SK-N-SH (cell line): ENCODE data around the gene CFAP100. TPM values are rescaled to one million over a fixed set of nuclear protein-coding genes. Genes with fewer than 3 reads are reported as not detected.

Experiments
- CTCF ChIA-PET: fragments of 300-600, 350-600 bp; formaldehyde crosslinking; extraction: SDS; loops from one replicate; lab custom pipeline; 2021; lab: Yijun Ruan, JAX
- POLR2A ChIA-PET: fragments of 350-600 bp; sonication (Branson Sonifier 250); formaldehyde crosslinking; extraction: SDS; loops from one replicate; lab custom pipeline; 2020; ENCODE audit warnings: antibody characterized with exemption, inconsistent platforms; lab: Yijun Ruan, JAX
- DNase-seq: peaks from one replicate; pipeline ENCODE4 v3.0.0; 2012
- H2AFZ ChIP-seq: fragments of 200-600 bp; sonication (generic); 2 replicates; pipeline ENCODE4 v1.8.1; 2016; ENCODE audit warnings: antibody characterized with exemption, mild to moderate bottlenecking, low read depth
- H3F3A ChIP-seq: fragments of 200-600 bp; sonication (generic); replicated peaks from 2 replicates; pipeline ENCODE3; 2016; ENCODE audit warnings: antibody characterized with exemption, mild to moderate bottlenecking; ENCODE audit not compliant: insufficient read depth
- H3K27ac ChIP-seq, 2 experiments: fragments of 200-500 bp in 1 of 2; fragments of 200-600 bp in 1 of 2; sonication (Bioruptor generic) in 1 of 2; sonication (generic), shearing (Covaris generic) in 1 of 2; 2 replicates each; pipeline versions ENCODE4 v1.5.1 to v1.6.1; 2014 to 2016; ENCODE audit warnings: low read depth in 2 of 2, inconsistent platforms in 1 of 2, low read length in 1 of 2, mild to moderate bottlenecking in 1 of 2, mixed read lengths in 1 of 2
- H3K27me3 ChIP-seq: fragments of 200-600 bp; sonication (generic), shearing (Covaris generic); 2 replicates; pipeline ENCODE4 v1.6.1; 2016; ENCODE audit warnings: mixed run types; ENCODE audit not compliant: insufficient read depth
- H3K36me3 ChIP-seq, 2 experiments: fragments of 200-500 bp in 1 of 2; fragments of 200-600 bp in 1 of 2; sonication (Bioruptor generic) in 1 of 2; sonication (generic) in 1 of 2; replicated peaks in 1 of 2; 2 replicates each; pipeline versions ENCODE3 to v1.5.1; 2014 to 2016; ENCODE audit warnings: low read length in 1 of 2, mild to moderate bottlenecking in 1 of 2; ENCODE audit not compliant: insufficient read depth in 2 of 2, control insufficient read depth in 1 of 2
- H3K4me1 ChIP-seq, 2 experiments: fragments of 200-500 bp in 1 of 2; fragments of 200-600 bp in 1 of 2; sonication (Bioruptor generic) in 1 of 2; sonication (generic), shearing (Covaris generic) in 1 of 2; 2 replicates each; pipeline versions ENCODE4 v1.5.1 to v1.6.1; 2014 to 2016; ENCODE audit warnings: low read depth in 1 of 2, low read length in 1 of 2, mixed run types in 1 of 2; ENCODE audit not compliant: insufficient read depth in 2 of 2, control insufficient read depth in 1 of 2
- H3K4me2 ChIP-seq: fragments of 200-600 bp; sonication (generic), shearing (Covaris generic); 2 replicates; pipeline ENCODE4 v1.6.1; 2017; ENCODE audit warnings: mixed run types
- H3K4me3 ChIP-seq, 2 experiments: fragments of 200-500 bp in 1 of 2; fragments of 200-600 bp in 1 of 2; sonication (Bioruptor generic) in 1 of 2; sonication (generic), shearing (Covaris generic) in 1 of 2; 2 replicates each; pipeline versions ENCODE4 v1.5.1 to v1.8.1; 2014 to 2016; ENCODE audit warnings: low read depth in 2 of 2, inconsistent platforms in 1 of 2, low read length in 1 of 2, mild to moderate bottlenecking in 1 of 2, mixed read lengths in 1 of 2, moderate library complexity in 1 of 2
- H3K79me2 ChIP-seq: fragments of 200-600 bp; sonication (generic); 2 replicates; pipeline ENCODE4 v1.8.1; 2017; ENCODE audit warnings: mild to moderate bottlenecking; ENCODE audit not compliant: insufficient read depth
- H3K9ac ChIP-seq: fragments of 200-600 bp; sonication (generic); 2 replicates; pipeline ENCODE4 v1.6.1; 2017; ENCODE audit warnings: mixed run types
- H3K9me2 ChIP-seq: fragments of 200-600 bp; sonication (generic); 2 replicates; pipeline ENCODE4 v1.6.1; 2017; ENCODE audit warnings: mixed run types
- H3K9me3 ChIP-seq: fragments of 200-600 bp; sonication (generic); 2 replicates; pipeline ENCODE4 v1.6.1; 2017; ENCODE audit warnings: mixed run types, mild to moderate bottlenecking, moderate library complexity
- H4K20me1 ChIP-seq: fragments of 200-600 bp; sonication (generic); 2 replicates; pipeline ENCODE4 v1.6.1; 2017; ENCODE audit warnings: mild to moderate bottlenecking, mixed run types; ENCODE audit not compliant: insufficient read depth
- CHD2 ChIP-seq: fragments of 150-350 bp; IDR thresholded peaks from 2 replicates; pipeline ENCODE4 v1.6.1; 2018; ENCODE audit warnings: low read length; ENCODE audit not compliant: partially characterized antibody
- EZH2phosphoT487 ChIP-seq: fragments of 200-600 bp; sonication (generic); IDR thresholded peaks from 2 replicates; pipeline ENCODE4 v1.6.1; 2017; ENCODE audit warnings: low read depth, mixed run types, mild to moderate bottlenecking, antibody characterized with exemption, moderate library complexity, borderline replicate concordance
- GABPA ChIP-seq: IDR thresholded peaks from 2 replicates; pipeline ENCODE4 v1.4.0; 2012; ENCODE audit warnings: low read depth, mild to moderate bottlenecking
- GATA2 ChIP-seq: sonication (generic); formaldehyde crosslinking; IDR thresholded peaks from 2 replicates; pipeline ENCODE4 v1.5.0; 2020; ENCODE audit warnings: mild to moderate bottlenecking, missing genetic modification reagents
- JUND ChIP-seq: IDR thresholded peaks from 2 replicates; pipeline ENCODE4 v1.4.0; 2012
- MEF2A ChIP-seq: IDR thresholded peaks from 2 replicates; pipeline ENCODE4 v1.4.0; 2012; ENCODE audit warnings: low read depth, borderline replicate concordance
- NFIC ChIP-seq: IDR thresholded peaks from 2 replicates; pipeline ENCODE4 v1.4.0; 2012; ENCODE audit warnings: borderline replicate concordance
- NRF1 ChIP-seq: IDR thresholded peaks from 2 replicates; pipeline ENCODE4 v1.6.1; 2012; ENCODE audit warnings: low read depth, mild to moderate bottlenecking, low read length
- POLR2AphosphoS5 ChIP-seq: IDR thresholded peaks from 2 replicates; pipeline ENCODE4 v1.6.1; 2012; ENCODE audit warnings: low read depth, low read length
- RCOR1 ChIP-seq: fragments of 150-350 bp; IDR thresholded peaks from 2 replicates; pipeline ENCODE4 v1.6.1; 2017; ENCODE audit warnings: antibody characterized with exemption, low read length
- RFX5 ChIP-seq: IDR thresholded peaks from 2 replicates; pipeline ENCODE4 v1.6.1; 2012; ENCODE audit warnings: mild to moderate bottlenecking, improper control_type of control experiment, low read length
- RXRA ChIP-seq: IDR thresholded peaks from 2 replicates; pipeline ENCODE4 v1.4.0; 2012; ENCODE audit warnings: low read depth, mild to moderate bottlenecking, borderline replicate concordance
- SIN3A ChIP-seq: IDR thresholded peaks from 2 replicates; pipeline ENCODE4 v1.6.1; 2012; ENCODE audit warnings: low read depth, mild to moderate bottlenecking, low read length, moderate library complexity, borderline replicate concordance
- TCF12 ChIP-seq: IDR thresholded peaks from 2 replicates; pipeline ENCODE4 v1.4.0; 2012
- YY1 ChIP-seq: IDR thresholded peaks from 2 replicates; pipeline ENCODE4 v1.4.0; 2012; ENCODE audit warnings: low read depth, mild to moderate bottlenecking
- WGBS: methylation state at CpG from one replicate; pipeline ENCODE4 v1.1.6; 2017; ENCODE audit warnings: low lambda C conversion rate; 5-methylcytosine and 5-hydroxymethylcytosine counted together
- polyA plus RNA-seq, 3 experiments: library from polyadenylated mRNA; depleted of rRNA; stranded (reverse); fragments of >200 nt; gene quantifications; 2 replicates each; pipeline ENCODE4 v1.2.3, GENCODE V29; 2012
- TF ChIP-seq, protein P1 (sequence below): IDR thresholded peaks from 2 replicates; pipeline ENCODE4; 2012
- TF ChIP-seq, protein P2 (sequence below): IDR thresholded peaks from 2 replicates; pipeline ENCODE4 v1.4.0; 2012; ENCODE audit warnings: low read depth
- TF ChIP-seq, protein P3 (sequence below): IDR thresholded peaks from 2 replicates; pipeline ENCODE4 v1.4.0; 2012; ENCODE audit warnings: low read depth, borderline replicate concordance
- TF ChIP-seq, protein P4 (sequence below): fragments of 150-350 bp; IDR thresholded peaks from 2 replicates; pipeline ENCODE4 v1.6.1; 2016; ENCODE audit warnings: mild to moderate bottlenecking, low read depth, low read length
- TF ChIP-seq, protein P5 (sequence below): IDR thresholded peaks from 2 replicates; pipeline ENCODE4 v1.6.1; 2012; ENCODE audit warnings: mild to moderate bottlenecking, low read depth, low read length, moderate library complexity

Gene CFAP100
- polyA plus RNA-seq, 1 of the 3 experiments (the other 2 are of a cell fraction): not detected

DNA sequence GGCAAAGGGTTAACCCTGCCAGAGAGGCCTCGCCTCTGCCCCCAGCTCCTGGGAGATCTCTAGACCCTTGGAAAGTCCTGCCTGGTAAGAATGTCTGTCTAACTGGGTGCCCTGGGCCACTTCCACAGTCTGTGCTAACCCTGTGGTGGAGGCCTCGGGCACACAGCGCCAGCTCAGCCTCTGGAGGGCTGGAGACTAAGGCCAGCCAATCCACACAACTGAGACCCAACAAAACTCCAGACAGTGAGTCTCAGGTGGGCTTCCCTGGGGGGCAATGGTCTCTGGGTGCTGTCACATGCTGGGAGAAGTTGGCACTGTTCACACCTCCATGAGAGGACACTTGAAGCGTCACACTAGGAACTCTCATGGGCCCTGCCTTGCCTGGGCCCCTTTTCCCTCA is 61.5 kb downstream of the CFAP100 start:
- peaks cover 29% of the 10 kb centered on the region for H4K20me1 ChIP-seq
- POLR2A ChIA-PET: no interaction called here
- TF ChIP-seq SIN3A: no peak
- TF ChIP-seq RCOR1: no peak
- no peak for TF ChIP-seq RFX5
- TF ChIP-seq POLR2AphosphoS5: no peak
- TF ChIP-seq, protein P1, sequence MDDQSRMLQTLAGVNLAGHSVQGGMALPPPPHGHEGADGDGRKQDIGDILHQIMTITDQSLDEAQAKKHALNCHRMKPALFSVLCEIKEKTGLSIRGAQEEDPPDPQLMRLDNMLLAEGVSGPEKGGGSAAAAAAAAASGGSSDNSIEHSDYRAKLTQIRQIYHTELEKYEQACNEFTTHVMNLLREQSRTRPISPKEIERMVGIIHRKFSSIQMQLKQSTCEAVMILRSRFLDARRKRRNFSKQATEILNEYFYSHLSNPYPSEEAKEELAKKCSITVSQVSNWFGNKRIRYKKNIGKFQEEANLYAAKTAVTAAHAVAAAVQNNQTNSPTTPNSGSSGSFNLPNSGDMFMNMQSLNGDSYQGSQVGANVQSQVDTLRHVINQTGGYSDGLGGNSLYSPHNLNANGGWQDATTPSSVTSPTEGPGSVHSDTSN: no peak
- no peak for TF ChIP-seq GABPA
- no peak for TF ChIP-seq EZH2phosphoT487
- no peak for TF ChIP-seq CHD2
- TF ChIP-seq, protein P2, sequence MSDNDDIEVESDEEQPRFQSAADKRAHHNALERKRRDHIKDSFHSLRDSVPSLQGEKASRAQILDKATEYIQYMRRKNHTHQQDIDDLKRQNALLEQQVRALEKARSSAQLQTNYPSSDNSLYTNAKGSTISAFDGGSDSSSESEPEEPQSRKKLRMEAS: no peak
- no peak for TF ChIP-seq NFIC
- no peak for TF ChIP-seq RXRA
- TF ChIP-seq, protein P3, sequence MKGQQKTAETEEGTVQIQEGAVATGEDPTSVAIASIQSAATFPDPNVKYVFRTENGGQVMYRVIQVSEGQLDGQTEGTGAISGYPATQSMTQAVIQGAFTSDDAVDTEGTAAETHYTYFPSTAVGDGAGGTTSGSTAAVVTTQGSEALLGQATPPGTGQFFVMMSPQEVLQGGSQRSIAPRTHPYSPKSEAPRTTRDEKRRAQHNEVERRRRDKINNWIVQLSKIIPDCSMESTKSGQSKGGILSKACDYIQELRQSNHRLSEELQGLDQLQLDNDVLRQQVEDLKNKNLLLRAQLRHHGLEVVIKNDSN: no peak
- TF ChIP-seq GATA2 (CRISPR knock-in tag): no peak
- TF ChIP-seq, protein P4, sequence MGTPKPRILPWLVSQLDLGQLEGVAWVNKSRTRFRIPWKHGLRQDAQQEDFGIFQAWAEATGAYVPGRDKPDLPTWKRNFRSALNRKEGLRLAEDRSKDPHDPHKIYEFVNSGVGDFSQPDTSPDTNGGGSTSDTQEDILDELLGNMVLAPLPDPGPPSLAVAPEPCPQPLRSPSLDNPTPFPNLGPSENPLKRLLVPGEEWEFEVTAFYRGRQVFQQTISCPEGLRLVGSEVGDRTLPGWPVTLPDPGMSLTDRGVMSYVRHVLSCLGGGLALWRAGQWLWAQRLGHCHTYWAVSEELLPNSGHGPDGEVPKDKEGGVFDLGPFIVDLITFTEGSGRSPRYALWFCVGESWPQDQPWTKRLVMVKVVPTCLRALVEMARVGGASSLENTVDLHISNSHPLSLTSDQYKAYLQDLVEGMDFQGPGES: no peak
- TF ChIP-seq NRF1: no peak
- TF ChIP-seq YY1: no peak
- TF ChIP-seq, protein P5, sequence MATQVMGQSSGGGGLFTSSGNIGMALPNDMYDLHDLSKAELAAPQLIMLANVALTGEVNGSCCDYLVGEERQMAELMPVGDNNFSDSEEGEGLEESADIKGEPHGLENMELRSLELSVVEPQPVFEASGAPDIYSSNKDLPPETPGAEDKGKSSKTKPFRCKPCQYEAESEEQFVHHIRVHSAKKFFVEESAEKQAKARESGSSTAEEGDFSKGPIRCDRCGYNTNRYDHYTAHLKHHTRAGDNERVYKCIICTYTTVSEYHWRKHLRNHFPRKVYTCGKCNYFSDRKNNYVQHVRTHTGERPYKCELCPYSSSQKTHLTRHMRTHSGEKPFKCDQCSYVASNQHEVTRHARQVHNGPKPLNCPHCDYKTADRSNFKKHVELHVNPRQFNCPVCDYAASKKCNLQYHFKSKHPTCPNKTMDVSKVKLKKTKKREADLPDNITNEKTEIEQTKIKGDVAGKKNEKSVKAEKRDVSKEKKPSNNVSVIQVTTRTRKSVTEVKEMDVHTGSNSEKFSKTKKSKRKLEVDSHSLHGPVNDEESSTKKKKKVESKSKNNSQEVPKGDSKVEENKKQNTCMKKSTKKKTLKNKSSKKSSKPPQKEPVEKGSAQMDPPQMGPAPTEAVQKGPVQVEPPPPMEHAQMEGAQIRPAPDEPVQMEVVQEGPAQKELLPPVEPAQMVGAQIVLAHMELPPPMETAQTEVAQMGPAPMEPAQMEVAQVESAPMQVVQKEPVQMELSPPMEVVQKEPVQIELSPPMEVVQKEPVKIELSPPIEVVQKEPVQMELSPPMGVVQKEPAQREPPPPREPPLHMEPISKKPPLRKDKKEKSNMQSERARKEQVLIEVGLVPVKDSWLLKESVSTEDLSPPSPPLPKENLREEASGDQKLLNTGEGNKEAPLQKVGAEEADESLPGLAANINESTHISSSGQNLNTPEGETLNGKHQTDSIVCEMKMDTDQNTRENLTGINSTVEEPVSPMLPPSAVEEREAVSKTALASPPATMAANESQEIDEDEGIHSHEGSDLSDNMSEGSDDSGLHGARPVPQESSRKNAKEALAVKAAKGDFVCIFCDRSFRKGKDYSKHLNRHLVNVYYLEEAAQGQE: no peak
- no peak for TF ChIP-seq TCF12
- TF ChIP-seq MEF2A: no peak
- TF ChIP-seq JUND: no peak
- H3K9me2 ChIP-seq: no peaks in the 10 kb centered on the region
- H3F3A ChIP-seq: no peaks in the 10 kb centered on the region
- H3K4me2 ChIP-seq: no peak overlapping the region
- no peak overlapping the region for H2AFZ ChIP-seq
- H3K27me3 ChIP-seq: no peaks in the 10 kb centered on the region
- H3K4me1 ChIP-seq: peaks cover 0 to 2% of the 10 kb centered on the region in 2 experiments; a peak in 1 of 4 replicates
- CTCF ChIA-PET: interaction anchor here (0.6 to 1.3 kb wide), 3 partner anchors 21 to 1119 kb away, joined by 3 to 4 read pairs (median 3); no protein-coding TSS in a partner anchor
- no peak overlapping the region for H3K27ac ChIP-seq
- DNase-seq: no peak
- no peaks in the 10 kb centered on the region for H3K9me3 ChIP-seq
- peaks cover 55 to 75% of the 10 kb centered on the region in 2 experiments for H3K36me3 ChIP-seq
- H3K4me3 ChIP-seq: no peak overlapping the region
- no peak overlapping the region for H3K9ac ChIP-seq
- H3K79me2 ChIP-seq: peaks cover 8% of the 10 kb centered on the region; the same call in 1 of the 2 replicates
- WGBS: 94% methylated on average over 2 of the region's 4 CpGs
